ENCODE measurements around the gene INPP4A.

The INPP4A gene

DNA sequence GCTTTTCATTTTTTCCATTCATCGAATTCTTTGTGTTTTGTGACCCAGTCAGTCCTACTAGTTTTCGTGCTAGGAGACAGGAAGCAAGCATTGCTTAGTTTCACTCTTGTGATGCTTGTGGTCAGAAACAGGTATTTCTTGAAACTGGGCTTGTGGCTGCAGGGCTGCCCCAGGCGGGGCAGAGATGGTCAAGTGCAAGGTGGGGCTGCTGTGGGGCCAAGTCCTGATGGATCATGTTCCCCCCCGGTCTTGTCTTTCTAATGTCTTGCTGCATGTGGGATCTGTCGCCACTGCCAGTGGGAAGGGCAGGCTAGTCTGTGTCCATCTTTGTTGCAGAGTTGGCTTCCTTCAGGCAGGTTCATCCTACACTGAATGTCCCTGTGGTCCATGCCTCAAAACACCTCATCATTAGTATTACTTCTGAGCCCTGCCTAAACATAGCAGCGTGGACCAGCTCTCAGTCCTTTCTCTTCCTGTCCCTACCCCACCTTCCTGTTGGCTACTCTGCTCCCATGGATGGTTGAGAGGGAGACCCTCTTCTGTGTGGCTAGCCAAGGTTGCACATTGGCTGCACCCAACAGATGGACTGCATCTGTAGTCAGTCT is 38.7 kb downstream of the INPP4A start:
- TF ChIP-seq, protein P1, sequence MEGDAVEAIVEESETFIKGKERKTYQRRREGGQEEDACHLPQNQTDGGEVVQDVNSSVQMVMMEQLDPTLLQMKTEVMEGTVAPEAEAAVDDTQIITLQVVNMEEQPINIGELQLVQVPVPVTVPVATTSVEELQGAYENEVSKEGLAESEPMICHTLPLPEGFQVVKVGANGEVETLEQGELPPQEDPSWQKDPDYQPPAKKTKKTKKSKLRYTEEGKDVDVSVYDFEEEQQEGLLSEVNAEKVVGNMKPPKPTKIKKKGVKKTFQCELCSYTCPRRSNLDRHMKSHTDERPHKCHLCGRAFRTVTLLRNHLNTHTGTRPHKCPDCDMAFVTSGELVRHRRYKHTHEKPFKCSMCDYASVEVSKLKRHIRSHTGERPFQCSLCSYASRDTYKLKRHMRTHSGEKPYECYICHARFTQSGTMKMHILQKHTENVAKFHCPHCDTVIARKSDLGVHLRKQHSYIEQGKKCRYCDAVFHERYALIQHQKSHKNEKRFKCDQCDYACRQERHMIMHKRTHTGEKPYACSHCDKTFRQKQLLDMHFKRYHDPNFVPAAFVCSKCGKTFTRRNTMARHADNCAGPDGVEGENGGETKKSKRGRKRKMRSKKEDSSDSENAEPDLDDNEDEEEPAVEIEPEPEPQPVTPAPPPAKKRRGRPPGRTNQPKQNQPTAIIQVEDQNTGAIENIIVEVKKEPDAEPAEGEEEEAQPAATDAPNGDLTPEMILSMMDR (IDR thresholded peaks at IDR 0.05; ENCODE audit: poor library complexity, severe bottlenecking): no peak
- Histone ChIP-seq H3K36me3 (ENCODE audit: low read depth) (no peaks in the 10 kb centered on the region), H3K27me3 (ENCODE audit: insufficient read depth, poor library complexity, severe bottlenecking) (no peaks in the 10 kb centered on the region), H3K9me3 (ENCODE audit: severe bottlenecking) (no peaks in the 10 kb centered on the region), H3K27ac (ENCODE audit: poor library complexity, severe bottlenecking) (no peak overlapping the region), H3K4me1 (ENCODE audit: insufficient read depth, poor library complexity, severe bottlenecking) (peaks cover 26% of the 10 kb centered on the region), H3K4me3 (ENCODE audit: severe bottlenecking) (no peak overlapping the region)
- peak; percentile 21; the same call in 1 of the 3 replicates for ATAC-seq (ENCODE audit: low read depth)
- no peak for DNase-seq (ENCODE audit: low spot score)

DNA sequence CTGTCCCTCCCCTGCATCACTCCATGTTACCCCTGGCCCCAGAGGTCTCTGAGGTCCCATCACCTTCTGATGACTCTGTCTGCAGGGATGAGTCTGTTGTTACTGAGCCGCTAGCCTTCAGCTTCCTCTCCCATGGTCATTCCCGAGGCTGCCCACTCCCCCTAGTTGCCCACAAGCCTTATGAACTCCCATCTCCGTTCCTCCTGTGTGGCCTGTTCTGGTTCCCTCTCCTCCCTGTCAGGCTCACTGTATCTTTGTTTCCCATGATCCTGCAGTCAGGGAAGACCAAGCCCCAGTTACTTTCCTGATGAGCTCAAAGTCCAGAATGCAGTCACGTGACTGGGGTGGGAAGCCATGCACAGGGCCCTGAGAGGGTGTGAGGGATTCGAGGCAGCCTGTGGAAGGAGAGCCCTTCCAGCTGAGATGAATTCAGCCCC is 39.5 kb downstream of the INPP4A start:
- no peak for DNase-seq (ENCODE audit: low spot score)
- peaks cover 21% of the 10 kb centered on the region for H3K4me1 ChIP-seq (ENCODE audit: insufficient read depth, poor library complexity, severe bottlenecking)
- H3K36me3 ChIP-seq (ENCODE audit: low read depth): no peaks in the 10 kb centered on the region
- ATAC-seq (ENCODE audit: low read depth): no peak
- H3K27me3 ChIP-seq (ENCODE audit: insufficient read depth, poor library complexity, severe bottlenecking): no peaks in the 10 kb centered on the region
- H3K4me3 ChIP-seq (ENCODE audit: severe bottlenecking): no peak overlapping the region
- H3K9me3 ChIP-seq (ENCODE audit: severe bottlenecking): no peaks in the 10 kb centered on the region
- TF ChIP-seq, protein P1 (IDR thresholded peaks at IDR 0.05; ENCODE audit: poor library complexity, severe bottlenecking): no peak
- no peak overlapping the region for H3K27ac ChIP-seq (ENCODE audit: poor library complexity, severe bottlenecking)

DNA sequence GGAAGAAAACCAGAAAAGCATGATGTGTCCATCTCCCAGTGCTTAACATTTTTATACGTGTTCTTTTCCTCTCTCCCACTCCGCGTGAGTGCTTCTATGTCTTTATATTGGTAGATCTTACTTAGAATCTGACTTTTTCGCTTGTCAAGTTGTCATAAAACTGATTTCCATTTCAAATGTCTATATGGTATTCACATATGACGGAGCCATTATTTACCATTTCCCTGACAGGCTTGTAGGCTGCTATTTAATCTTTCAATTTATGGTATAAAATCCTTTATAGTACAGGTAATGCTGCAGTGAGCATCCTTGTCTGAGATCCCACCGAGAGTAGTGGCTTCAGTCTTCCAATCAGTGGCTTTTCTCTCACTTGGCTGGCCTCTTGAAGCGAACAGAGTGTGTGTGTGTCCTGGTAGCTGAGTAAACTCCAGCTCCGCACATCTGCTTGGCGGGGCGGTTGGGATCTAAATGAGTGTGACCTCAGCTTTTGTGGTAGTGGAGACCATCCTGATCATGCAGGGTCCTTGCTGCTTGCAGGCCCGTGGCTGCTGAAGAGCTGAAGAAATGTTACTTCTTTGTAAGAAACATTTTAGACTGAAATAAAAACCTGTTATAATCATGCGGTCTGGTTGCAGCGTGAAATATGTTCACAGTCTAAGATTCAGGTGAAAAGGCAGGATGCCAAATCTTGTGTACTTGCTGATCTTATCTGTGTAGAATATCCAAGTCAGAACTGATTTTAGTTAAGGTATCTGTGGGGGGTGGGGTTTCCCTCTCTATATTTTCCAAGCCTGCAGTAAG is 40.2 kb downstream of the INPP4A start:
- Histone ChIP-seq H3K36me3 (ENCODE audit: low read depth) (no peaks in the 10 kb centered on the region), H3K4me3 (ENCODE audit: severe bottlenecking) (no peak overlapping the region), H3K27me3 (ENCODE audit: insufficient read depth, poor library complexity, severe bottlenecking) (no peaks in the 10 kb centered on the region), H3K9me3 (ENCODE audit: severe bottlenecking) (no peaks in the 10 kb centered on the region), H3K4me1 (ENCODE audit: insufficient read depth, poor library complexity, severe bottlenecking) (peaks cover 14% of the 10 kb centered on the region), H3K27ac (ENCODE audit: poor library complexity, severe bottlenecking) (no peak overlapping the region)
- DNase-seq (ENCODE audit: low spot score): no peak
- TF ChIP-seq, protein P1 (IDR thresholded peaks at IDR 0.05; ENCODE audit: poor library complexity, severe bottlenecking): no peak
- no peak for ATAC-seq (ENCODE audit: low read depth)

DNA sequence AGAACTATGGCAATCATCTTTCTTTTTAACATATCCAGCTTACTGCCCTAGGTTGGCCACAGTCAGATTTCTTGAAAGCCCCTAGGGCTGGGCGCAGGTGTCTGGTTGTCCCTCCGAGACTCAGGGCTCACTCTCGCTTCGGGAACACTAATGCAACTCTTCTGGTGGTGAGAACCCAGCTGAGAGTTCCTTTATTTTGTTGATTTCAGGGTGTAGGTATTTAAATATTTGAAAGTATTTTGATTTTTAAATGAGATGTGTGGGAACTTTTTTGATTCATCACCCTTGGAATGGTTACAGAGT is 40.7 kb downstream of the INPP4A start:
- TF ChIP-seq, protein P1 (IDR thresholded peaks at IDR 0.05; ENCODE audit: poor library complexity, severe bottlenecking): no peak
- no peak overlapping the region for H3K27ac ChIP-seq (ENCODE audit: poor library complexity, severe bottlenecking)
- H3K36me3 ChIP-seq (ENCODE audit: low read depth): no peaks in the 10 kb centered on the region
- H3K27me3 ChIP-seq (ENCODE audit: insufficient read depth, poor library complexity, severe bottlenecking): no peaks in the 10 kb centered on the region
- peaks cover 11% of the 10 kb centered on the region for H3K4me1 ChIP-seq (ENCODE audit: insufficient read depth, poor library complexity, severe bottlenecking)
- H3K4me3 ChIP-seq (ENCODE audit: severe bottlenecking): no peak overlapping the region
- ATAC-seq (ENCODE audit: low read depth) (no peak), DNase-seq (ENCODE audit: low spot score) (no peak)
- no peaks in the 10 kb centered on the region for H3K9me3 ChIP-seq (ENCODE audit: severe bottlenecking)

Data from RWPE2 (cell line).